HEK293T (cell line): Measurements from ENCODE around the gene SPECC1L.

ENCODE experiments used
- CTCF ChIA-PET: fragments of 350-600 bp; formaldehyde crosslinking; extraction: SDS; loops from one replicate; lab custom pipeline; 2021; ENCODE audit warnings: antibody characterized with exemption, inconsistent platforms; lab: Yijun Ruan, JAX
- POLR2A ChIA-PET: fragments of 350-600 bp; formaldehyde crosslinking; extraction: SDS; loops from one replicate; lab custom pipeline; 2020; ENCODE audit warnings: antibody characterized with exemption, inconsistent platforms; lab: Yijun Ruan, JAX
- DNase-seq: peaks from one replicate; pipeline ENCODE4 v3.0.0; 2012; ENCODE audit warnings: mixed read lengths; ENCODE audit errors: extremely low spot score
- ARNT ChIP-seq: fragments of 450-650 bp; IDR thresholded peaks from 2 replicates; pipeline ENCODE4 v1.6.1; 2017; ENCODE audit warnings: mild to moderate bottlenecking
- BHLHE40 ChIP-seq: fragments of 450-650 bp; IDR thresholded peaks from 2 replicates; pipeline ENCODE4 v1.6.1; 2016; ENCODE audit warnings: mild to moderate bottlenecking, moderate library complexity, borderline replicate concordance
- CTBP1 ChIP-seq: fragments of 450-650 bp; IDR thresholded peaks from 2 replicates; pipeline ENCODE4 v1.6.1; 2016; ENCODE audit warnings: borderline replicate concordance
- ELF4 ChIP-seq: fragments of 450-650 bp; IDR thresholded peaks from 2 replicates; pipeline ENCODE4 v1.6.1; 2017; ENCODE audit warnings: antibody characterized with exemption
- FOXA1 ChIP-seq: fragments of 450-650 bp; IDR thresholded peaks from 2 replicates; pipeline ENCODE4 v1.6.1; 2016; ENCODE audit warnings: mild to moderate bottlenecking
- FOXK2 ChIP-seq: fragments of 450-650 bp; IDR thresholded peaks from 2 replicates; pipeline ENCODE4 v1.6.1; 2016; ENCODE audit warnings: mild to moderate bottlenecking
- FOXM1 ChIP-seq: fragments of 450-650 bp; IDR thresholded peaks from 2 replicates; pipeline ENCODE4 v1.6.1; 2017; ENCODE audit warnings: mild to moderate bottlenecking, borderline replicate concordance
- HDGF ChIP-seq: fragments of 450-650 bp; IDR thresholded peaks from 2 replicates; pipeline ENCODE4 v1.6.1; 2017; ENCODE audit warnings: antibody characterized with exemption, borderline replicate concordance
- L3MBTL2 ChIP-seq: fragments of 450-650 bp; conservative IDR thresholded peaks from 2 replicates; pipeline ENCODE4 v1.6.1; 2016; ENCODE audit warnings: mild to moderate bottlenecking
- LEF1 ChIP-seq: fragments of 450-650 bp; IDR thresholded peaks from 2 replicates; pipeline ENCODE4 v1.6.1; 2017; ENCODE audit warnings: mild to moderate bottlenecking, borderline replicate concordance
- NFRKB ChIP-seq: fragments of 450-650 bp; IDR thresholded peaks from 2 replicates; pipeline ENCODE4 v1.6.1; 2016; ENCODE audit warnings: mild to moderate bottlenecking, moderate library complexity
- PKNOX1 ChIP-seq: fragments of 450-650 bp; IDR thresholded peaks from 2 replicates; pipeline ENCODE4 v1.6.1; 2016
- SP1 ChIP-seq: fragments of 450-650 bp; IDR thresholded peaks from 2 replicates; pipeline ENCODE4 v1.6.1; 2017
- SUZ12 ChIP-seq: fragments of 450-650 bp; IDR thresholded peaks from 2 replicates; pipeline ENCODE4 v1.6.1; 2016; ENCODE audit warnings: mild to moderate bottlenecking
- TARDBP ChIP-seq: fragments of 450-650 bp; IDR thresholded peaks from 2 replicates; pipeline ENCODE4 v1.6.1; 2016
- ZNF384 ChIP-seq: fragments of 450-650 bp; IDR thresholded peaks from 2 replicates; pipeline ENCODE4 v1.6.1; 2016

SPECC1L gene

GRCh38 chr22:24410110-24410856, 139.7 kb downstream of the SPECC1L start:
- TF ChIP-seq NFRKB (no peak), BHLHE40 (no peak), ARNT (no peak), LEF1 (no peak), TARDBP (no peak), HDGF (no peak), ZNF384 (no peak), SP1 (no peak), FOXA1 (no peak), SUZ12 (no peak), CTBP1 (no peak), PKNOX1 (no peak), FOXM1 (no peak), L3MBTL2 (no peak), ELF4 (no peak), FOXK2 (no peak)

GRCh38 chr22:24411256-24412004, 140.8 kb downstream of the SPECC1L start:
- ChIA-PET CTCF (no interaction called here), POLR2A (no interaction called here)
- TF ChIP-seq SP1: no peak
- TF ChIP-seq ARNT: no peak
- no peak for TF ChIP-seq HDGF
- no peak for TF ChIP-seq FOXA1
- no peak for TF ChIP-seq SUZ12
- no peak for TF ChIP-seq BHLHE40
- no peak for TF ChIP-seq LEF1
- TF ChIP-seq CTBP1: no peak
- TF ChIP-seq TARDBP: no peak
- TF ChIP-seq ZNF384: no peak
- no peak for TF ChIP-seq PKNOX1
- TF ChIP-seq NFRKB: no peak
- no peak for TF ChIP-seq FOXK2
- no peak for TF ChIP-seq L3MBTL2
- no peak for TF ChIP-seq ELF4
- no peak for TF ChIP-seq FOXM1
- no peak for DNase-seq

More at GRCh38 chr22:24410110-24410856, 139.7 kb downstream of the SPECC1L start:
- ChIA-PET CTCF (no interaction called here), POLR2A (no interaction called here)
- no peak for DNase-seq

GRCh38 chr22:24412274-24412673, 141.6 kb downstream of the SPECC1L start:
- DNase-seq: no peak
- no peak for TF ChIP-seq FOXM1
- TF ChIP-seq NFRKB: no peak
- no peak for TF ChIP-seq PKNOX1
- TF ChIP-seq FOXK2: no peak
- TF ChIP-seq TARDBP: no peak
- TF ChIP-seq CTBP1: no peak
- ChIA-PET CTCF (no interaction called here), POLR2A (no interaction called here)

GRCh38 chr22:24413271-24413670, 142.6 kb downstream of the SPECC1L start:
- POLR2A ChIA-PET: no interaction called here
- TF ChIP-seq SP1 (no peak), HDGF (no peak), ARNT (no peak), ZNF384 (no peak), FOXK2 (no peak), CTBP1 (no peak)
- no peak for DNase-seq
- CTCF ChIA-PET: no interaction called here

GRCh38 chr22:24413736-24414385, 143.2 kb downstream of the SPECC1L start:
- CTCF ChIA-PET: no interaction called here
- POLR2A ChIA-PET: no interaction called here
- DNase-seq: no peak
- no peak for TF ChIP-seq ARNT
- TF ChIP-seq TARDBP: no peak

- TF ChIP-seq ELF4 (no peak), PKNOX1 (no peak), FOXK2 (no peak), ZNF384 (no peak), LEF1 (no peak), L3MBTL2 (no peak), FOXM1 (no peak), TARDBP (no peak), FOXA1 (no peak), SP1 (no peak), SUZ12 (no peak), BHLHE40 (no peak), NFRKB (no peak), CTBP1 (no peak), HDGF (no peak), ARNT (no peak)
- DNase-seq: no peak
- ChIA-PET POLR2A (no interaction called here), CTCF (no interaction called here)
Observed at GRCh38 chr22:24414523-24414922, 143.9 kb downstream of the SPECC1L start.
